Tibial nerve (tissue), 4 donors: ENCODE measurements around the gene NUMB. TPM values are rescaled to one million over a fixed set of nuclear protein-coding genes. Genes with fewer than 3 reads are reported as not detected.

ENCODE experiments used
- DNase-seq, 2 donors: peaks; one replicate each; pipeline ENCODE4 v3.0.0-alpha.2; 2019; ENCODE audit warnings: low spot score in 2 of 2
- H3K27ac ChIP-seq, 4 donors: fragments of 200-600 bp; sonication (generic) in 3 of 4; one replicate each; pipeline ENCODE4 v1.5.1; 2017 to 2019; ENCODE audit warnings: mild to moderate bottlenecking in 1 of 4
- H3K27me3 ChIP-seq, 2 donors: fragments of 200-600 bp; sonication (generic) in 1 of 2; one replicate each; pipeline versions ENCODE4 v1.5.1 to v1.6.0; 2017 to 2019
- H3K36me3 ChIP-seq, 3 donors: fragments of 200-600 bp; sonication (generic); one replicate each; pipeline ENCODE4 v1.5.1; 2018 to 2019
- H3K4me1 ChIP-seq, 4 donors: fragments of 200-600 bp; sonication (generic) in 3 of 4; one replicate each; pipeline ENCODE4 v1.5.1; 2017 to 2019
- H3K4me3 ChIP-seq, 4 donors: fragments of 200-600 bp; sonication (generic) in 3 of 4; one replicate each; pipeline ENCODE4 v1.5.1; 2017 to 2019; ENCODE audit warnings: mild to moderate bottlenecking in 1 of 4, moderate library complexity in 1 of 4
- H3K9me3 ChIP-seq, 4 donors: fragments of 200-600 bp; sonication (generic) in 3 of 4; one replicate each; pipeline ENCODE4 v1.5.1; 2017 to 2019
- EP300 ChIP-seq, 2 donors: sonication (generic); formaldehyde crosslinking; IDR thresholded peaks; one replicate each; pipeline ENCODE4 v1.6.1; 2017; ENCODE audit warnings: antibody characterized with exemption in 2 of 2, mild to moderate bottlenecking in 1 of 2
- POLR2A ChIP-seq, 2 donors: fragments of 450-650 bp; IDR thresholded peaks; one replicate each; pipeline ENCODE4 v1.6.1; 2017; ENCODE audit warnings: antibody characterized with exemption in 2 of 2, mild to moderate bottlenecking in 2 of 2, moderate library complexity in 2 of 2
- WGBS, 2 donors: methylation state at CpG; one replicate each; pipeline ENCODE4 v1.1.5; 2018; 5-methylcytosine and 5-hydroxymethylcytosine counted together
- total RNA-seq, 4 donors: library from RNA; depleted of rRNA; stranded (reverse); fragments of >200 nt; gene quantifications; one replicate each; pipeline ENCODE4 v1.1.0, GENCODE V29; 2016
- TF ChIP-seq, protein P1 (sequence below), 5 experiments: fragments of 200-600 bp in 3 of 5; fragments of 450-650 bp in 2 of 5; sonication (generic) in 3 of 5; IDR thresholded peaks; one replicate each; pipeline ENCODE4 v1.5.1; 2016 to 2019; ENCODE audit warnings: antibody characterized with exemption in 5 of 5, mild to moderate bottlenecking in 3 of 5, moderate library complexity in 2 of 5

Gene NUMB
- total RNA-seq, 4 donors from 2014 or later, result 50.7 to 81.9 (median 60.2) TPM

- peaks cover 0 to 89% (median 64%) of the 10 kb centered on the region in 4 donors for H3K4me1 ChIP-seq
- no peaks in the 10 kb centered on the region for H3K36me3 ChIP-seq
- H3K27ac ChIP-seq, result peak overlapping the region; percentile 23 to 79 (median 55)
- WGBS, 2 donors, result 10 to 20% methylated on average over 15 to 34 of the region's 48 CpGs
- TF ChIP-seq, protein P1, sequence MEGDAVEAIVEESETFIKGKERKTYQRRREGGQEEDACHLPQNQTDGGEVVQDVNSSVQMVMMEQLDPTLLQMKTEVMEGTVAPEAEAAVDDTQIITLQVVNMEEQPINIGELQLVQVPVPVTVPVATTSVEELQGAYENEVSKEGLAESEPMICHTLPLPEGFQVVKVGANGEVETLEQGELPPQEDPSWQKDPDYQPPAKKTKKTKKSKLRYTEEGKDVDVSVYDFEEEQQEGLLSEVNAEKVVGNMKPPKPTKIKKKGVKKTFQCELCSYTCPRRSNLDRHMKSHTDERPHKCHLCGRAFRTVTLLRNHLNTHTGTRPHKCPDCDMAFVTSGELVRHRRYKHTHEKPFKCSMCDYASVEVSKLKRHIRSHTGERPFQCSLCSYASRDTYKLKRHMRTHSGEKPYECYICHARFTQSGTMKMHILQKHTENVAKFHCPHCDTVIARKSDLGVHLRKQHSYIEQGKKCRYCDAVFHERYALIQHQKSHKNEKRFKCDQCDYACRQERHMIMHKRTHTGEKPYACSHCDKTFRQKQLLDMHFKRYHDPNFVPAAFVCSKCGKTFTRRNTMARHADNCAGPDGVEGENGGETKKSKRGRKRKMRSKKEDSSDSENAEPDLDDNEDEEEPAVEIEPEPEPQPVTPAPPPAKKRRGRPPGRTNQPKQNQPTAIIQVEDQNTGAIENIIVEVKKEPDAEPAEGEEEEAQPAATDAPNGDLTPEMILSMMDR (IDR thresholded peaks at IDR 0.05), result no peak
- TF ChIP-seq POLR2A (IDR thresholded peaks at IDR 0.05) (no peak), EP300 (IDR thresholded peaks at IDR 0.05) (peak in 1 of 2 donors; percentile 11)
- peak; percentile 51 to 72 for DNase-seq
- H3K4me3 ChIP-seq, result peak overlapping the region; percentile 36 to 73 (median 55)
- H3K27me3 ChIP-seq, result peaks cover 0 to 13% of the 10 kb centered on the region in 2 donors
- no peaks in the 10 kb centered on the region for H3K9me3 ChIP-seq
These were observed 218.7 kb downstream of the NUMB start for GRCh38 chr14:73239393-73240241.

DNA sequence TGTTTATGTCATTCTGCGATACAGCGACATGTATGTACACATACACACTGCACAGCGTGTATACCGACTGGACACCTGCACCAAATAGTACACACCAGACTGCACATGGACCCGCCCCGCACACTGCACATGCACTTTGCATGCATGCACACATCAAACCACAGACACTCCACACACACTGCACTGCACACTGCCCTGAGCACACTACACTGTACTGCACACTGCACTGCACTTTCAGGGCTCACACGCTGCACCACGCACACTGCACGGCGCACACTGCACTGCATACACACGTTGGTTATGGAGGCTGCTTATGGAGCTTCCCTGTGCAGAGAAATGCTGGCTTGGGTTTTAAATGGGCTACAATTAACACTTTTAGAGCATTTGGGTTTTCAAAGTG is 219.4 kb downstream of the NUMB start:
- DNase-seq, result peak in 1 of 2 donors; percentile 12
- peaks cover 0 to 84% (median 61%) of the 10 kb centered on the region in 4 donors for H3K4me1 ChIP-seq
- peak overlapping the region; percentile 49 to 73 (median 64) for H3K4me3 ChIP-seq
- H3K9me3 ChIP-seq, result no peaks in the 10 kb centered on the region
- TF ChIP-seq POLR2A (IDR thresholded peaks at IDR 0.05), result no peak
- TF ChIP-seq EP300 (IDR thresholded peaks at IDR 0.05), result no peak
- TF ChIP-seq, protein P1 (IDR thresholded peaks at IDR 0.05), result no peak
- H3K36me3 ChIP-seq, result no peaks in the 10 kb centered on the region
- peak overlapping the region in 2 of 4 donors; percentile 79 to 97 for H3K27ac ChIP-seq
- WGBS, 2 donors, result 61 to 70% methylated on average over 11 of the region's 11 CpGs
- H3K27me3 ChIP-seq, result peaks cover 0 to 13% of the 10 kb centered on the region in 2 donors

- H3K27ac ChIP-seq, result peak overlapping the region; percentile 65 to 97 (median 83)
These were observed 219.9 kb downstream of the NUMB start for GRCh38 chr14:73238424-73238852.

GRCh38 chr14:73237786-73238423 is 220.4 kb downstream of the NUMB start:
- peaks cover 0 to 85% (median 57%) of the 10 kb centered on the region in 4 donors for H3K4me1 ChIP-seq
- 0 to 3% methylated on average over 12 to 18 of the region's 73 CpGs for WGBS, 2 donors
- TF ChIP-seq EP300 (IDR thresholded peaks at IDR 0.05) (no peak), POLR2A (IDR thresholded peaks at IDR 0.05) (no peak)
- TF ChIP-seq, protein P1 (IDR thresholded peaks at IDR 0.05), result no peak
- peak overlapping the region; percentile 65 to 97 (median 83) for H3K27ac ChIP-seq
- peaks cover 0 to 13% of the 10 kb centered on the region in 2 donors for H3K27me3 ChIP-seq
- no peaks in the 10 kb centered on the region for H3K36me3 ChIP-seq
- peak in 1 of 2 donors; percentile 8 for DNase-seq
- peak overlapping the region; percentile 61 to 86 (median 70) for H3K4me3 ChIP-seq
- no peaks in the 10 kb centered on the region for H3K9me3 ChIP-seq

More at GRCh38 chr14:73238424-73238852, 219.9 kb downstream of the NUMB start:
- Histone ChIP-seq H3K4me3 (peak overlapping the region; percentile 61 to 86 (median 70)), H3K9me3 (no peaks in the 10 kb centered on the region), H3K36me3 (no peaks in the 10 kb centered on the region), H3K4me1 (peaks cover 0 to 85% (median 61%) of the 10 kb centered on the region in 4 donors), H3K27me3 (peaks cover 0 to 13% of the 10 kb centered on the region in 2 donors)
- no peak for TF ChIP-seq EP300 (IDR thresholded peaks at IDR 0.05)
- TF ChIP-seq, protein P1 (IDR thresholded peaks at IDR 0.05), result no peak
- TF ChIP-seq POLR2A (IDR thresholded peaks at IDR 0.05), result no peak
- 27 to 29% methylated on average over 9 to 10 of the region's 10 CpGs for WGBS, 2 donors
- DNase-seq, result peak in 1 of 2 donors; percentile 14
